SH-SY5Y (cell line): ENCODE results near the gene KIFC3.

ENCODE experiments used
- GATA2 ChIP-seq: IDR thresholded peaks from 2 replicates; pipeline ENCODE4 v1.6.1; 2011; ENCODE audit warnings: mild to moderate bottlenecking, low read depth, low read length
- GATA3 ChIP-seq: IDR thresholded peaks from 2 replicates; pipeline ENCODE4 v1.6.1; 2011; ENCODE audit warnings: low read depth, mild to moderate bottlenecking, low read length, moderate library complexity

DNA sequence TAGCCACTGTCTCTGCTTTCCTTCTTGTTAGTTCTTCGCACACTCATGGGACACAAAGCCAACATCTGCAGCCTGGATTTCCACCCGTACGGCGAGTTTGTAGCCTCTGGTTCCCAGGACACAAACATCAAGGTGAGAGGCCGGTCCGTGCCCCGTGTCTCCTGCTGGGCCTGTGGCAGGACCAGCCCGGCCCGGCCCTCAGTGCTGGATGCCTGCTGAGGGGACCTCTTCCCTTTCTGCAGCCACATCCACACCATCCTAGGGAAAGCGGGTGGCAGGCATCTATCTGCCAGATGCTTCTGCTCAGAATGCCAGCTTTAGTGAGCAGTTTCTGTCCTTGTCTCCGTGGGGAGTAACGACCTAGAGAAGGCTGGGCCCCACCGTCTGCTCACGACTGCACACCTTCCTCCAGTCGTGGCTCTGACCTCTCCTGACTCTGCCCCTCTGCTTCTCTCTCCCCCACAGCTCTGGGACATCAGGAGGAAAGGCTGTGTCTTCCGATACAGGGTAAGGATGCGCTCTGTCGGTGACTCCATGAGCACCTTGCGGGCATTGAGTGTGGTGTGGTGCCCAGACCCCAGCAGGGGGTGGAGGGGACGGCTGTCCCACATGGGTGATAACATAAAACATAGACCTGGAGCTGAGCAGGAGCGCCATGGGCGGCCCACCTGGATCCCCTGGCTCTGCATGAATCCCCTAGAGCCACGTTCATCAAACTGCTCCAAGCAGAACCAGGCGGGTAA lies 51.3 kb downstream of the KIFC3 start:
- TF ChIP-seq GATA3 (no peak), GATA2 (no peak)
